ENCODE data around the gene BAHD1.

Gene BAHD1

DNA sequence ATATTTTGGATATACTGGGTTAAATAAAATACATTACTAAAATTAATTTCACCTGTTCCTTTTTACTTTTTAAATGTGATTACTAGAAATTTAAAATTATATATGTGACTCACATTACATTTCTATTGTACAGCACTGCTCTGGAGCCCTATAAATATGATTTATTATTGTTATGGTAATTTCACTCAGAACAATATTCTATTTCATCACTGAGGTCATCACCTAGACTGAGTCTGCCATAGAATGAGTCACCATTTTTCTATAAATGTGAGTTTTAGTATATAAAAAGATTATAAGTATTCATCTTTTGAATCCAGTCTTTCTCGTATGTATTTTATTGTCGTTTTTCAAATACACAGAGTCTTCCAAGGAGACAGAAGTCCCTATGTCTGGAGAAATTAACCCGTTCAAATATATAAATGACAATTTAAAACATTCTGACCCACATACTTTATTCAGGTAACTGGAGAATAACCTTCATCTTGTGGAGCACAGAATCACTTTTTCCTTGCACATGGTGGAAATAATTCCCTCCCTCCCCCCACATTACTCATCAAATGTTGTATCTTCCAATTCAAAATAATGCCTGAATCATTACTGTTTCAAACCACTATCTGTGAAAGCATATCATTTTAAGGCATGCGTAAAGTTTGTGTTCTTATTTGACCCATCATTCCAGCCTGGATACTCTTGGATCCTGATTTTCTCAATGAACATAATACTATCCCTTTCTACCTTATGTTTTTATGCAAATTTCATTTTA, 60.0 kb downstream of the BAHD1 start:
- Histone ChIP-seq H3K27ac (ENCODE audit: low read length) (no peak overlapping the region), H3K4me3 (ENCODE audit: low read length in 2 of 2) (no peak overlapping the region), H3K9me3 (ENCODE audit: control insufficient read depth in 2 of 2, low read length in 2 of 2) (no peaks in the 10 kb centered on the region), H3K36me3 (ENCODE audit: control insufficient read depth in 2 of 2, insufficient read depth in 2 of 2, low read length in 2 of 2) (no peaks in the 10 kb centered on the region), H3K27me3 (ENCODE audit: control insufficient read depth in 1 of 2, insufficient read depth in 2 of 2, low read length in 2 of 2) (peaks cover 0 to 6% of the 10 kb centered on the region in 2 donors), H3K9ac (ENCODE audit: low read length in 2 of 2) (no peak overlapping the region), H3K4me1 (ENCODE audit: control insufficient read depth, insufficient read depth, low read length) (no peaks in the 10 kb centered on the region)

DNA sequence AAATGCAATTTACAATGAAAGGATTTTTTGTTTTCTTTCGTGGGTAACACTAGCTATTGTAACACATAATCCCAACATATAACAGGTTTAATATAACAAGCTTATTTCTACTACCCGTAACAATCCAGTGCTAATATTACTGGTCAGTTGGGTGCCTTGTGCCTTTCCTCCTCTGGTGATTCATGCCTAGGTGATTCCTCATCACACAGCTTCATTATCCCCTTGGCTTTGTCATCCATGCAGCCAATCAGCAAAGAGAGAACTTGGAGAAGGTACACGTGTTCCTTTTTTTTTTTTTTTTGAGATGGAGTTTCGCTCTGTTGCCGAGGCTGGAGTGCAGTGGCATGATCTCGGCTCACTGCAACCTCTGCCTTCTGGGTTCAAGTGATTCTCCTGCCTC, 60.7 kb downstream of the BAHD1 start:
- Histone ChIP-seq H3K27me3 (ENCODE audit: control insufficient read depth in 1 of 2, insufficient read depth in 2 of 2, low read length in 2 of 2) (peaks cover 0 to 6% of the 10 kb centered on the region in 2 donors), H3K9me3 (ENCODE audit: control insufficient read depth in 2 of 2, low read length in 2 of 2) (no peaks in the 10 kb centered on the region), H3K27ac (ENCODE audit: low read length) (no peak overlapping the region), H3K4me3 (ENCODE audit: low read length in 2 of 2) (no peak overlapping the region), H3K36me3 (ENCODE audit: control insufficient read depth in 2 of 2, insufficient read depth in 2 of 2, low read length in 2 of 2) (no peaks in the 10 kb centered on the region), H3K4me1 (ENCODE audit: control insufficient read depth, insufficient read depth, low read length) (no peaks in the 10 kb centered on the region), H3K9ac (ENCODE audit: low read length in 2 of 2) (no peak overlapping the region)

DNA sequence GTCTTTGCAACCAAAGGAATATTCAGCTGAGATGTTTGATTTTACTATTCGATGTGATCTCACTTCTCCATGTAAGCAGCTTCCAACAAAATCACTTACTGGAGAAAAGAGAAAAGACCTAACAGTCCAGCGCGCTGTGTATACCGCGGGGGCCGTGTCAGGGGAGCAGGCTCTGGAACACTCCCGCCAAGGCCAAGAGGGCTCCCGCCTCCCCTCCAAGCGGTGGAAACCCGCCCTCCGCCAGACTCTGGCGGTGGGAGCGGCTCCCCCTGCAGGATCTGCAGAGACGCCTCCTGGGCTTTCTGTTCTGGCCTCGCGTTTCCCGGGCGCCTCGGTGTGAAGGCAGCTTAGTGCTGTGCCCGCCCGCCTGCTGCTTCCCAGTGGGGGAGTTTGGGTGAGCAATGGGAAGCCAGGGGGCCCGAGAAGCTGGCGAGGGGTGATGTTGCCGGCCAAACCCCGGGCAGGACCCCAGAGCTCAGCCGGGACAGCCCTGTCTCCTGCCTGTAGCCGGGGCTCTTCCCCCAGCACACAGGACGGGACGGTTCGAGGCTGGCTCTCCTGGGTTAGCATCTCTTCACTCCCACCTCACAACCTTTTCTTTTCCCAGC, 66.3 kb downstream of the BAHD1 start:
- no peaks in the 10 kb centered on the region for H3K9me3 ChIP-seq (ENCODE audit: control insufficient read depth in 2 of 2, low read length in 2 of 2)
- no peaks in the 10 kb centered on the region for H3K27me3 ChIP-seq (ENCODE audit: control insufficient read depth in 1 of 2, insufficient read depth in 2 of 2, low read length in 2 of 2)
- H3K36me3 ChIP-seq (ENCODE audit: control insufficient read depth in 2 of 2, insufficient read depth in 2 of 2, low read length in 2 of 2), result no peaks in the 10 kb centered on the region
- H3K4me1 ChIP-seq (ENCODE audit: control insufficient read depth, insufficient read depth, low read length), result peaks cover 18% of the 10 kb centered on the region
- peak overlapping the region in 1 of 2 donors; percentile 61 for H3K4me3 ChIP-seq (ENCODE audit: low read length in 2 of 2)
- no peak overlapping the region for H3K27ac ChIP-seq (ENCODE audit: low read length)
- H3K9ac ChIP-seq (ENCODE audit: low read length in 2 of 2), result peak overlapping the region; percentile 2 to 42

DNA sequence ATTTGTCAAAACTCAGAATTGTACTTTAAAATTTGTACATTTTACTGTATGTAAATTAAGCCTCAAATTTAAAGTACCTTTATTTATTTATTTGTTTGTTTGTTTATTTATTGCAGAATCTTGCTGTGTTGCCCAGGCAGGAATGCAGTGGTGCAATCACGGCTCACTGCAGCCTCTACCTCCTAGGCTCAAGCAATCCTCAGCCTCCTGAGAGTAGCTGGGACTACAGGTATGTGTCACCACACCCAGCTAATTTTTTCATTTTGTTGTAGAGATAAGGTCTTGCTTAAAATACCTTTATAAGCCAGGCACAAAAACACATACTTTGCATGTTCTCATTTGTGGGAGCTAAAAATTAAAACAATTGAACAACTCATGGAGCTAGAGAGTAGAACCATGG, 67.5 kb downstream of the BAHD1 start:
- H3K27me3 ChIP-seq (ENCODE audit: control insufficient read depth in 1 of 2, insufficient read depth in 2 of 2, low read length in 2 of 2), result no peaks in the 10 kb centered on the region
- H3K36me3 ChIP-seq (ENCODE audit: control insufficient read depth in 2 of 2, insufficient read depth in 2 of 2, low read length in 2 of 2), result no peaks in the 10 kb centered on the region

DNA sequence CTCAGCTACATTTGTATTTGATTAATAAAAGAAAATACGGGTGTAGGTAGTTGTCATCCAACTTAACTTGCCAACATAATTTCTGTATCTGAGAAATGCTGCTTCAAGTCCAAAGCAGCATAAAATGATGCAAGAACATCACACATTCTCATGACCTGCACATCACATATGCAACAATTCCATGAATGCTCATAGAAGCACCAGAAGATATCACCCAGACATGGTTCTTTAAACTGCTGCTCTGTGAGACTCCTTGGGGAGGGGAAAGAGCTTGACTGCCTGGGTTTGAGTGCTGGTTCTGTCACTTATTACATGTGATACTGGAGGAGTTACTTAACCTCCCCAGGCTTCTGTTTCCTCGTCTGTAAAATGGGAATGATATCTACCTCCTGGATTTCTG, 69.4 kb downstream of the BAHD1 start:
- no peaks in the 10 kb centered on the region for H3K36me3 ChIP-seq (ENCODE audit: control insufficient read depth in 2 of 2, insufficient read depth in 2 of 2, low read length in 2 of 2)
- no peaks in the 10 kb centered on the region for H3K9me3 ChIP-seq (ENCODE audit: control insufficient read depth in 2 of 2, low read length in 2 of 2)
- no peaks in the 10 kb centered on the region for H3K27me3 ChIP-seq (ENCODE audit: control insufficient read depth in 1 of 2, insufficient read depth in 2 of 2, low read length in 2 of 2)
- H3K27ac ChIP-seq (ENCODE audit: low read length), result no peak overlapping the region
- no peak overlapping the region for H3K4me3 ChIP-seq (ENCODE audit: low read length in 2 of 2)
- no peak overlapping the region for H3K9ac ChIP-seq (ENCODE audit: low read length in 2 of 2)
- H3K4me1 ChIP-seq (ENCODE audit: control insufficient read depth, insufficient read depth, low read length), result peaks cover 20% of the 10 kb centered on the region

More for the DNA sequence above, 67.5 kb downstream of the BAHD1 start:
- no peak overlapping the region for H3K27ac ChIP-seq (ENCODE audit: low read length)
- H3K4me3 ChIP-seq (ENCODE audit: low read length in 2 of 2), result no peak overlapping the region
- H3K4me1 ChIP-seq (ENCODE audit: control insufficient read depth, insufficient read depth, low read length), result peaks cover 20% of the 10 kb centered on the region
- no peaks in the 10 kb centered on the region for H3K9me3 ChIP-seq (ENCODE audit: control insufficient read depth in 2 of 2, low read length in 2 of 2)
- H3K9ac ChIP-seq (ENCODE audit: low read length in 2 of 2), result no peak overlapping the region

GRCh38 chr15:40511093-40511471, 70.3 kb downstream of the BAHD1 start:
- Histone ChIP-seq H3K36me3 (ENCODE audit: control insufficient read depth in 2 of 2, insufficient read depth in 2 of 2, low read length in 2 of 2) (no peaks in the 10 kb centered on the region), H3K27me3 (ENCODE audit: control insufficient read depth in 1 of 2, insufficient read depth in 2 of 2, low read length in 2 of 2) (no peaks in the 10 kb centered on the region), H3K9me3 (ENCODE audit: control insufficient read depth in 2 of 2, low read length in 2 of 2) (no peaks in the 10 kb centered on the region), H3K9ac (ENCODE audit: low read length in 2 of 2) (peak overlapping the region; percentile 57 to 75), H3K27ac (ENCODE audit: low read length) (no peak overlapping the region), H3K4me1 (ENCODE audit: control insufficient read depth, insufficient read depth, low read length) (peaks cover 20% of the 10 kb centered on the region), H3K4me3 (ENCODE audit: low read length in 2 of 2) (peak overlapping the region; percentile 61 to 74)

- Histone ChIP-seq H3K27ac (ENCODE audit: low read length) (no peak overlapping the region), H3K9me3 (ENCODE audit: control insufficient read depth in 2 of 2, low read length in 2 of 2) (no peaks in the 10 kb centered on the region), H3K9ac (ENCODE audit: low read length in 2 of 2) (peak overlapping the region; percentile 57 to 75), H3K4me1 (ENCODE audit: control insufficient read depth, insufficient read depth, low read length) (peaks cover 20% of the 10 kb centered on the region), H3K27me3 (ENCODE audit: control insufficient read depth in 1 of 2, insufficient read depth in 2 of 2, low read length in 2 of 2) (no peaks in the 10 kb centered on the region), H3K36me3 (ENCODE audit: control insufficient read depth in 2 of 2, insufficient read depth in 2 of 2, low read length in 2 of 2) (no peaks in the 10 kb centered on the region), H3K4me3 (ENCODE audit: low read length in 2 of 2) (peak overlapping the region; percentile 61 to 74)
Observed at GRCh38 chr15:40511472-40512133, 70.8 kb downstream of the BAHD1 start.

DNA sequence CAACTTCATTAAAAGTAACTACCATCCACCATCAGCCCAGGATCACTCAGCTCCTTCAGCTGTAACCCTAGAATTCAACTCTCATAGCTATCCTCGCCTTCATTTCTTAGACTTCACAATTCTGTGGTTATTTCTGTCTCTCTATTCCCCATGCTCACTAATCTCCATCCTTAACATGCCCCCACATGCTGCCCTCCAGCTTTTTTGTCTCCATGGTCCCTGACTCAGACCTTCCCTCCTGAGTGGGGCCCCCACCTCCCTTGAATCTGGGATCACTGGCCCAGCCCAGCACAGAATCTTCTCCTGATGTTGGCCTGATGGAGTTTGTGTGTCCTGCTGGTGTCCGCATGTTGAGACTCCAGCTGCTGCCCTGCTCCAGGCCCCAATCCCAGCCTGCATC, 71.7 kb downstream of the BAHD1 start:
- Histone ChIP-seq H3K4me1 (ENCODE audit: control insufficient read depth, insufficient read depth, low read length) (peaks cover 13% of the 10 kb centered on the region), H3K27me3 (ENCODE audit: control insufficient read depth in 1 of 2, insufficient read depth in 2 of 2, low read length in 2 of 2) (no peaks in the 10 kb centered on the region), H3K9ac (ENCODE audit: low read length in 2 of 2) (peak overlapping the region in 1 of 2 donors; percentile 57), H3K36me3 (ENCODE audit: control insufficient read depth in 2 of 2, insufficient read depth in 2 of 2, low read length in 2 of 2) (no peaks in the 10 kb centered on the region), H3K4me3 (ENCODE audit: low read length in 2 of 2) (no peak overlapping the region), H3K27ac (ENCODE audit: low read length) (no peak overlapping the region), H3K9me3 (ENCODE audit: control insufficient read depth in 2 of 2, low read length in 2 of 2) (no peaks in the 10 kb centered on the region)

- H3K27me3 ChIP-seq (ENCODE audit: control insufficient read depth in 1 of 2, insufficient read depth in 2 of 2, low read length in 2 of 2), result no peaks in the 10 kb centered on the region
- no peaks in the 10 kb centered on the region for H3K9me3 ChIP-seq (ENCODE audit: control insufficient read depth in 2 of 2, low read length in 2 of 2)
- H3K27ac ChIP-seq (ENCODE audit: low read length), result no peak overlapping the region
- peaks cover 13% of the 10 kb centered on the region for H3K4me1 ChIP-seq (ENCODE audit: control insufficient read depth, insufficient read depth, low read length)
- H3K36me3 ChIP-seq (ENCODE audit: control insufficient read depth in 2 of 2, insufficient read depth in 2 of 2, low read length in 2 of 2), result no peaks in the 10 kb centered on the region
- H3K9ac ChIP-seq (ENCODE audit: low read length in 2 of 2), result no peak overlapping the region
- H3K4me3 ChIP-seq (ENCODE audit: low read length in 2 of 2), result no peak overlapping the region
Observed at GRCh38 chr15:40513609-40514008, 72.9 kb downstream of the BAHD1 start.

DNA sequence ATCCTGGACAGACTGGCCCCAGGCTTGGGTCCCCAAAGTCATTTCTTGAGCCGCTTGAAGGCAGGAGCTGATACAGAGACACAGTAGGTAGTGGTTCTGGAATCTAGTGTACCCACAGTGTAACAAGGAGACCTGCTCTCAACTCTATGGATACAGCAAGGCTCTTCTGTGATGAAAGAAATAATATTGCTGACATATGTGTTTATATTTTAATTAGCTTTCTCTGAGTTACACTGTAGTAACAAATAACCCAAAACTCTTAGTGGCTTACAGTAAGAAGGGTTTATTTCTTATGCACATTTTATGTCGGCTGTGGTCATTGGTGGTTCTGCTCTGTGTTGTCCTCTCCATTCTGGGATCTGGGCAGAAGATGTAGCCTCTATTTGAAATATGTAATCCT, 75.6 kb downstream of the BAHD1 start:
- Histone ChIP-seq H3K4me1 (ENCODE audit: control insufficient read depth, insufficient read depth, low read length) (peaks cover 10% of the 10 kb centered on the region), H3K4me3 (ENCODE audit: low read length in 2 of 2) (no peak overlapping the region), H3K36me3 (ENCODE audit: control insufficient read depth in 2 of 2, insufficient read depth in 2 of 2, low read length in 2 of 2) (no peaks in the 10 kb centered on the region), H3K9ac (ENCODE audit: low read length in 2 of 2) (no peak overlapping the region), H3K27ac (ENCODE audit: low read length) (no peak overlapping the region), H3K9me3 (ENCODE audit: control insufficient read depth in 2 of 2, low read length in 2 of 2) (no peaks in the 10 kb centered on the region), H3K27me3 (ENCODE audit: control insufficient read depth in 1 of 2, insufficient read depth in 2 of 2, low read length in 2 of 2) (no peaks in the 10 kb centered on the region)
